HEK293T (cell line): ENCODE measurements around the gene MICAL1.

ENCODE experiments used
- CTCF ChIA-PET: fragments of 350-600 bp; formaldehyde crosslinking; extraction: SDS; loops from one replicate; lab custom pipeline; 2021; ENCODE audit warnings: antibody characterized with exemption, inconsistent platforms; lab: Yijun Ruan, JAX
- POLR2A ChIA-PET: fragments of 350-600 bp; formaldehyde crosslinking; extraction: SDS; loops from one replicate; lab custom pipeline; 2020; ENCODE audit warnings: antibody characterized with exemption, inconsistent platforms; lab: Yijun Ruan, JAX
- DNase-seq: peaks from one replicate; pipeline ENCODE4 v3.0.0; 2012; ENCODE audit warnings: mixed read lengths; ENCODE audit errors: extremely low spot score
- ARNT ChIP-seq: fragments of 450-650 bp; IDR thresholded peaks from 2 replicates; pipeline ENCODE4 v1.6.1; 2017; ENCODE audit warnings: mild to moderate bottlenecking
- CTBP1 ChIP-seq: fragments of 450-650 bp; IDR thresholded peaks from 2 replicates; pipeline ENCODE4 v1.6.1; 2016; ENCODE audit warnings: borderline replicate concordance
- ELF4 ChIP-seq: fragments of 450-650 bp; IDR thresholded peaks from 2 replicates; pipeline ENCODE4 v1.6.1; 2017; ENCODE audit warnings: antibody characterized with exemption
- FOXA1 ChIP-seq: fragments of 450-650 bp; IDR thresholded peaks from 2 replicates; pipeline ENCODE4 v1.6.1; 2016; ENCODE audit warnings: mild to moderate bottlenecking
- FOXK2 ChIP-seq: fragments of 450-650 bp; IDR thresholded peaks from 2 replicates; pipeline ENCODE4 v1.6.1; 2016; ENCODE audit warnings: mild to moderate bottlenecking
- FOXM1 ChIP-seq: fragments of 450-650 bp; IDR thresholded peaks from 2 replicates; pipeline ENCODE4 v1.6.1; 2017; ENCODE audit warnings: mild to moderate bottlenecking, borderline replicate concordance
- HDGF ChIP-seq: fragments of 450-650 bp; IDR thresholded peaks from 2 replicates; pipeline ENCODE4 v1.6.1; 2017; ENCODE audit warnings: antibody characterized with exemption, borderline replicate concordance
- L3MBTL2 ChIP-seq: fragments of 450-650 bp; conservative IDR thresholded peaks from 2 replicates; pipeline ENCODE4 v1.6.1; 2016; ENCODE audit warnings: mild to moderate bottlenecking
- LEF1 ChIP-seq: fragments of 450-650 bp; IDR thresholded peaks from 2 replicates; pipeline ENCODE4 v1.6.1; 2017; ENCODE audit warnings: mild to moderate bottlenecking, borderline replicate concordance
- NFRKB ChIP-seq: fragments of 450-650 bp; IDR thresholded peaks from 2 replicates; pipeline ENCODE4 v1.6.1; 2016; ENCODE audit warnings: mild to moderate bottlenecking, moderate library complexity
- SP1 ChIP-seq: fragments of 450-650 bp; IDR thresholded peaks from 2 replicates; pipeline ENCODE4 v1.6.1; 2017
- SUZ12 ChIP-seq: fragments of 450-650 bp; IDR thresholded peaks from 2 replicates; pipeline ENCODE4 v1.6.1; 2016; ENCODE audit warnings: mild to moderate bottlenecking
- TARDBP ChIP-seq: fragments of 450-650 bp; IDR thresholded peaks from 2 replicates; pipeline ENCODE4 v1.6.1; 2016
- ZNF384 ChIP-seq: fragments of 450-650 bp; IDR thresholded peaks from 2 replicates; pipeline ENCODE4 v1.6.1; 2016
- TF ChIP-seq, protein P1 (sequence below): fragments of 450-650 bp; IDR thresholded peaks from 2 replicates; pipeline ENCODE4 v1.6.1; 2016

MICAL1 gene

GRCh38 chr6:109453156-109453555, 2.4 kb downstream of the MICAL1 start:
- CTCF ChIA-PET: interaction anchor here (1.4 kb wide), 1 partner anchor 10 kb away, joined by 3 read pairs; no protein-coding TSS in a partner anchor
- POLR2A ChIA-PET: interaction anchor here (1.3 to 6.2 kb wide), 3 partner anchors 11 to 70 kb away, joined by 3 to 39 read pairs (median 6); partner anchors contain the start of genes CD164, PPIL6, SMPD2 and ZBTB24
- TF ChIP-seq ARNT: no peak
- TF ChIP-seq L3MBTL2: no peak
- no peak for TF ChIP-seq FOXA1
- DNase-seq: no peak

DNA sequence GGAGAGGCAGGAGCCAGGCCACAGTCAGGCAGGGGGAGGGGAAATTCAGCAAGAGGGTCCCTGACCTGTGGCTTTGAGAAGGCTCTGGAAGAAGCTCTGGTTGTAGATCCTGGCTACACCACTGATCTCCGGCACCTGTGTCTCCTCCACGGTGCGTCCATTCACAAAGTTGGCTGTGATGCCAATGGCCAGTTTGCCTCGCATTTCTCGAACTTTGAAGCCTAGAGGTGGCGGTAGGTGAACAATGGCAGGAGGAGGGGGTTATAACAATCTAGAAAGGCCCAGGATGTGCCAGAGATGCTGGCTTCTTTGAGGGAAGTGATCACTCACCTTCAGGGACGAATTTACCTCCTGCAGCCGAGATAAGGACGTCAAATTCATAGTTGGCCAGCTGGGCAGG, 3.4 kb downstream of the MICAL1 start:
- no peak for TF ChIP-seq FOXA1
- no peak for TF ChIP-seq ARNT
- TF ChIP-seq FOXM1: no peak
- TF ChIP-seq HDGF: no peak
- TF ChIP-seq TARDBP: no peak
- TF ChIP-seq, protein P1, sequence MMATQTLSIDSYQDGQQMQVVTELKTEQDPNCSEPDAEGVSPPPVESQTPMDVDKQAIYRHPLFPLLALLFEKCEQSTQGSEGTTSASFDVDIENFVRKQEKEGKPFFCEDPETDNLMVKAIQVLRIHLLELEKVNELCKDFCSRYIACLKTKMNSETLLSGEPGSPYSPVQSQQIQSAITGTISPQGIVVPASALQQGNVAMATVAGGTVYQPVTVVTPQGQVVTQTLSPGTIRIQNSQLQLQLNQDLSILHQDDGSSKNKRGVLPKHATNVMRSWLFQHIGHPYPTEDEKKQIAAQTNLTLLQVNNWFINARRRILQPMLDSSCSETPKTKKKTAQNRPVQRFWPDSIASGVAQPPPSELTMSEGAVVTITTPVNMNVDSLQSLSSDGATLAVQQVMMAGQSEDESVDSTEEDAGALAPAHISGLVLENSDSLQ: no peak
- no peak for TF ChIP-seq ELF4
- no peak for TF ChIP-seq SUZ12
- TF ChIP-seq LEF1: no peak
- ChIA-PET POLR2A (interaction anchor here (1.5 to 6.2 kb wide), 2 partner anchors 10 to 69 kb away, joined by 6 to 39 read pairs; partner anchors contain the start of genes CD164, PPIL6 and SMPD2), CTCF (no interaction called here)
- DNase-seq: no peak

- no peak for DNase-seq
- POLR2A ChIA-PET: interaction anchor here (6.2 kb wide), 1 partner anchor 9 kb away, joined by 39 read pairs; the partner anchor contains the start of genes PPIL6 and SMPD2
- CTCF ChIA-PET: no interaction called here
- no peak for TF ChIP-seq ARNT
- TF ChIP-seq HDGF: no peak
- no peak for TF ChIP-seq LEF1
- no peak for TF ChIP-seq L3MBTL2
- TF ChIP-seq ZNF384: no peak
- no peak for TF ChIP-seq FOXM1
Measured at GRCh38 chr6:109451376-109451775, 4.2 kb downstream of the MICAL1 start.

GRCh38 chr6:109450801-109451200, 4.8 kb downstream of the MICAL1 start:
- CTCF ChIA-PET: interaction anchor here (1.4 kb wide), 1 partner anchor 10 kb away, joined by 4 read pairs; the partner anchor contains the start of genes PPIL6 and SMPD2
- TF ChIP-seq ZNF384: 0 out of 2 replicates have a peak, but pooled peaks have one; percentile 47
- TF ChIP-seq FOXM1: no peak
- DNase-seq: no peak
- POLR2A ChIA-PET: no interaction called here

- POLR2A ChIA-PET: interaction anchor here (1.0 kb wide), 1 partner anchor 9 kb away, joined by 4 read pairs; no protein-coding TSS in a partner anchor
Measured at GRCh38 chr6:109449795-109450673, 5.5 kb downstream of the MICAL1 start.

DNA sequence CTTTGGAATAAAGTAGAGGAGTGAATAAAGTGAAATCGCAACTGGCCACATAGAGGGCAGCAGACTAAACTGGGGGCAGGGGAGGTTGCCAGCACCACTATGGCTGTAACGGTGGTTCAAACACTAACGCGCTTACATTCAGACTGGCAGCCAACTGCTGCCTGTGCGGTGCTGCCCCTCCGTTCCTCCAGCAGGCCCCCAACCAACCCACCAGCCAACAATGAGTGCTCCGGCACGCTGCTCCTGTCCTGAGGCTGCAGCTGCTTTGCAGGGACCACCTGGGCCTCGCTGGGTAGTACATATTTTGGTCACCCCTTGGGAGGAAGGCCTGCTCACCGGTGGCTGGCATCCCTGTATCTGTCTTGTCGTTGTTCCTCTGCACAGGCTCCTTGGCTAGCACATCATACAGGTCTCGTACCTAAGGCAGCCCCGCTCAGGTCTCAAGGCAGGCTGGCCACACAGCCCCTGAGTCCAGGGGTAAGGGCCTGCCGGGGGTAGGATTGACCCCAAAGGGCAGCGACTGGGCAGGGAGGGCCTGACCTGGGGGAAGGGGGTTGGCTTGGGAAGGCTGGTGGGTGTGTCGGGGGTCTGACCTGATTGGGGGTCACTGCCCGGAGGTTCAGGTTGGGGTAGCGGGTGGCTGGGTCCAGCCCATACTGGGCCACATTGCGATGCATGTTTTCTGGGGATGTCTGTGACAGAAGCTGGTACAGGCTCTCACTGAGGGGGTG, 6.3 kb downstream of the MICAL1 start:
- CTCF ChIA-PET: interaction anchor here (0.6 to 1.4 kb wide), 2 partner anchors 8 to 330 kb away, joined by 3 to 4 read pairs; partner anchors contain the start of genes PPIL6 and SMPD2
- POLR2A ChIA-PET: interaction anchor here (1.0 to 1.6 kb wide), 2 partner anchors 8 kb away, joined by 3 to 4 read pairs; no protein-coding TSS in a partner anchor
- TF ChIP-seq ELF4: no peak
- TF ChIP-seq HDGF: no peak
- TF ChIP-seq TARDBP: no peak
- no peak for TF ChIP-seq ZNF384
- TF ChIP-seq, protein P1: no peak
- TF ChIP-seq CTBP1: no peak
- TF ChIP-seq FOXA1: no peak
- no peak for TF ChIP-seq FOXM1
- no peak for TF ChIP-seq SP1
- no peak for DNase-seq

More at GRCh38 chr6:109449795-109450673, 5.5 kb downstream of the MICAL1 start:
- DNase-seq: no peak
- CTCF ChIA-PET: interaction anchor here (1.4 kb wide), 1 partner anchor 9 kb away, joined by 4 read pairs; the partner anchor contains the start of genes PPIL6 and SMPD2
- TF ChIP-seq ZNF384: no peak
- TF ChIP-seq, protein P1: no peak
- TF ChIP-seq FOXK2: no peak
- TF ChIP-seq L3MBTL2: no peak
- no peak for TF ChIP-seq ELF4
- TF ChIP-seq FOXM1: no peak
- no peak for TF ChIP-seq FOXA1
- TF ChIP-seq CTBP1: no peak
- no peak for TF ChIP-seq NFRKB
- no peak for TF ChIP-seq SUZ12
- no peak for TF ChIP-seq TARDBP
